SIG-M5 treated with dmso at 0.1 percent for 504 hours (cell line): ENCODE measurements around the gene GSTO2.

Experiments
- DNase-seq: peaks from one replicate; lab custom pipeline; 2025; ENCODE audit not compliant: unreplicated experiment; lab: John Stamatoyannopoulos, UW

Gene GSTO2

DNA sequence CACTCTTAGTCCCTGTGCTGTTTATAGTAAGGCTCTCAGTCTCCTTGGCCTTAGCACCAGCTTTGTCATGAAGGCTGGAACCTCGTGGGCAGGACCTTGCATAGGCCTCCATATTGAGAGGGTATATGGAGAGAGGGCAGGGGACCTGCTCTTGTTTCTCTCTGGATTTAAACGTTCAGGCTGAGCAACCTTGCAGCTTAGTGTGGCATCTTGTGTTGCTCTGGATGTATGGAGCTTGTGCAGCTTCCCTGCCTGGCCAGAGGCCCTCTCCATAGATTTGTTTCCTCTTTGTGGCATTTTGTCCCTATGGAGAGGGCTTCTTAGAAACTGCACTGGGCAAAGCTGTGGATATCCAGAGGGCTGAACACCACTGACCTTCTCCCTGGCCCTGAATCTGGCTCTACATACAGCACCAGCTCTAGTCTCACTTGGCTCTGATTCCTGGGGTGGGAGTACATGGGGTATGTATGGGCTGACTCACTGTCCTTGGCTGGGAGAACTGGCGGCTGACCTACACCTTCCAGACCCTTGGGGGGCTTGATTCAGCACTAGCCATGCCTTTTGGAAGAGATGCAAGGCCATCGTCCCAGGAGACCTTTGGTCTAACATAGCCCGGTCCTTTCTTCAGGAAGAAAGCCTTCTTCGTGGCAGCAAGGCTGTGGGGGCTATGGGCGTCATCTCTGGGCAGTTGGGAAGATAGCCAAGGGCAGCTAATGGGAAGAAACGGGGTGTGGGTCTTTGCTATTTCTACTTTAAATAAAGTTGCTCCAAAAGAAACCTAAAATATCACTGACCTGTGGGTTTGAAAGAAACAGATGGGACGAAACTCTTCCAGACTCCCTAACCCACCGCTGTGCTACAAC, 38.8 kb downstream of the GSTO2 start:
- DNase-seq = no peak

DNA sequence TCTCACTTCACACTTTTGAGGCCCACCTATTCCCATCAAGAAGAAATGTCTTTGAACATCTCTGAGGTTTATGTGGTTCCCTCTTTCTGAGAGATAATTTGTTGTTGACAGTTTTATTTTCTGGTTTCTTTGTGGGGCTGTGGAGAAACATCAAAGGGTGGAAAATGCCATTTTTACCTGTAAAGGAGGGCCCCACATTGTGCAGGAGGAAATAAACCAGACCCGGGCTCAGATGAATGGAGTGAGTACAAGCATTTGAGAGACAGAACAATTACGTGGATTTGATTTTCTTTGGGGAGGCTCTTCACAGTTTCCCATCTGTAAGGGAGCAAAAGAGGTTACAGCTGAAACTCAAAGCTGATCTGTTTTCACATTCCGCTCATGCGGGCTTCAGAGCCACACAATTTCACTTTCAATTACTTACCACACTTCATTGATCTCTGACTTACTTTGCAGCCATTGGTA, 39.5 kb downstream of the GSTO2 start:
- DNase-seq = no peak

DNA sequence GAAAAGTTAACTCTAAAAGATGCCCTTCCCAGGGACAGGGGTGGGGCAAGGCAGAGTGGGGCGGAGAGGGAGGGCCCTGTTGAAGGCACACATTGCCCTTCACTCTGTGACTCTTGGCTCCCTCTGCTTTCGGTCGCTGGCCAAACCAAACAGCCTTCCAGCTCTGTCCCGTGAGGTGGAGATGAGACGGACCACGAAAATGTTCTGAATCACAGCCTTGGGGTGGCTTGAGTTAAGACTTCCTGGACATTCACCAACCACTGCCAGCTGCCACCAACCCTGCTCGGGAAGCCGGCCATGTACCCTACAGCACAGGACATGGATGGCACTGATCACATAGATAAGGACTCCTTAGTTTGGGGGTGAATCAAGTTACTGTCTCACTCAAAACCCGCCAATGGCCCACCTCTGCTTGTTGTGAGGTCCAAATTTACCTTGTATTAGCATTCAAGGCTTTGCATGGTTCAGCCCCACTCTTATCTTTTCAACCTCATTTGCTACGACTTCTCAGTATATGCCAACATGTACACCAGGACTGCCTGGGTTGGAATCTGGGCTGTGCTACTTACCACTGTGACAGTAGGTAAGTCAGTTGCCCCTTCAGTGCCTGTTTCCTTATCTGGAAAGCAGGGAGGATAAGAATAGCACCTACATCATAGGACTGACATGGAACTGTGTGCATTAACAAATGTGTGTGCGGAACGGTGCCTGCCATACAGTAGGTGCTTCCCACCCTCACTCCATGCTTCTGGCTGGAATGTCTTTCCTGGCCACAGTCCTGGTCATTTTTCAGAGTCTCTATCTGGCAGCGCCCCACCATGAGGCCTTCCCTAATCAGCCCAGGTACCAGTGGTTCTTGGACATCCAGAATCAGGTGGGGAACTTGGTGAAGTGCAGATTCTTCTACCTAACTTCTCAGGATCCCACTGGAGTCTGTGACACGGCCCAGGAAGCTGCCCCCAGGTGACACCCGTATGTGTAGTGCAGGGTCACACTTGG, 41.3 kb downstream of the GSTO2 start:
- no peak for DNase-seq

DNA sequence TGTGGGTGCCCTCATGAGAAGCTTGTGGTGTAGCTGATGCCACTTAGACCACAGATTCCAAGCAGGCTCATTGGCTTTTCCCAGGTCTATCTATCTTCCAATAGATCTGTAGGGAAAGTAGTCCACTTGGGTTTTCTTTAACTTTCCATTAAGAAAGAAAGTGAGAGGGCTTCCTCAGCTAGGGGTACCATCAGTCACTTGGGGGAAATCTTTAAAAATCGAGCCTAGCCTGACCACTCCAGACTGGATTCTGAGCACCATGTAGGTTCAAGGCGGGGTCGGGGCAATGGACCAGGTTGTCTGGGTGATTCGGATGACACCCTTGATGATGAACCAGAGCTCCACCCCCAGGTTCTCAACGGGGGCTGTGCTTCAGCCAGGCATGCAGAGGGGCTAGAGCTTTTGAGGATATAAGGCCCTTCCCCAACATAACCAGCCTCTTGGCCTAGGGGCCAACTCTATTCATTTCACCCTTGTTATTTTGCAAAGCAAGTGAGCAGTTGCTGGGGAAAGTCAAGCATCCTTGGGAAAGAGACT, 42.3 kb downstream of the GSTO2 start:
- no peak for DNase-seq

DNA sequence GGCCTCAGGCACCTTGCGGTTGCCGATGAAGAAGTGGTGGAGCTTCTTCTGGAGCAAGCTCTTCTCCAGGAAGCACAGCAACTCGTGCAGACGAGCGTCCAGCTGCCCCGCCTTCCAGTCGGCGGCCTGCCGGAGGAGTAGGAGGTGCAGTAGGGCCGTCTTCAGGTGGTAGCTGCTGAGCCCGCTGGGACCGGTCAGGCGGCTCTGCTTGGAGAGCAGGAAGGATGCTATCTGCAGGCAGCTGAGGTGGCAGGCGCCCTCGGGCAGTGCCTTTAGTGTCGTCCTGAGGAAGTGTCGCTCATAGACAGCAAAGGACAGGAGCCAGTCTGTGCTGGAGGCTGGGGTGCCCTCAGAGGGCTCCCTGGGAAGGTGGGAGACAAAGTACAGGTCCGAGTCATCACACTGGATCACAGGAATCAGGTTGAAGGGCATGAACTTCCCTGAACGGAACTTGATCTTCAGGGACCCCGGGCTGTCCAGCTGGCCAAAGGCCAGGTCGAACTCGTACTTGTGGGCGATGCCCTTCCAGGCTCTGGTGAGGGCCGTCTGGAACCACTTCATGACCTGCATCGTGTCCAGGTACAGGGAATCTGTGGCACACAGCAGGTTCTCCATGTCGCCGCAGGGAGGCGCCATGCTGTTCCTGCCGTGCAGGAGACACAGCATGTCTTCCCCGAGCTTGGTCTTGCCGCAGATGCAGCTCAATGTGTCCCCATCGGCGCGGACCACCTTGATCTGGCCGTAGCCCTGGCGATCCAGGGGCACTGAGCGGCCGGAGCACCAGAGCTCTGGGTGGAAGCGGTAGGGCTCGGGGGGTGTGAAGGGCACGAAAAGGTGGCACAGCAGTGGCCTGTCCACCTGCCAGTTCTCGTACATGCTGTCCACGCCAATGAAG, 45.9 kb downstream of the GSTO2 start:
- DNase-seq = no peak

DNA sequence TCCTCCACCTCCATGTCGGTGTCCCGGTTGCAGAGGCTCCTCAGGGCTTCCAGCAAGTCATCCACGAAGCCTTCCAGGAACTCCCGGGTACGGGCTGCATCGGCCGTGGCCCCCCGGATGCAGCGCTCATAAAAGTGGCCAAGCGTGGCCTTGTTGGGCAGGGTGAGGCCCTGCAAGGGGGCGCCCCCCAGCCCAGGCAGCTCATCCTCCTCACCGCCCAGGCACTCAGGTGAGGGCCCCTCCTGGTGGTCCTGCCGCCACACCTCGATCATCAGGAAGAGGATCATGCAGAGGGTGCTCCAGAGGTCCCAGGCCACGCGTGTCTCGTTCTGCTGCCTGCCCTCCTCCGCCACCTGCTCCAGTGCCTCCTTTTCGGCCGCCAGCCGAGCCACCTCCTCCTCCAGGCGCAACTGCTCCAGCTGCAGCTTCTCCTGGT, 46.5 kb downstream of the GSTO2 start:
- no peak for DNase-seq

DNA sequence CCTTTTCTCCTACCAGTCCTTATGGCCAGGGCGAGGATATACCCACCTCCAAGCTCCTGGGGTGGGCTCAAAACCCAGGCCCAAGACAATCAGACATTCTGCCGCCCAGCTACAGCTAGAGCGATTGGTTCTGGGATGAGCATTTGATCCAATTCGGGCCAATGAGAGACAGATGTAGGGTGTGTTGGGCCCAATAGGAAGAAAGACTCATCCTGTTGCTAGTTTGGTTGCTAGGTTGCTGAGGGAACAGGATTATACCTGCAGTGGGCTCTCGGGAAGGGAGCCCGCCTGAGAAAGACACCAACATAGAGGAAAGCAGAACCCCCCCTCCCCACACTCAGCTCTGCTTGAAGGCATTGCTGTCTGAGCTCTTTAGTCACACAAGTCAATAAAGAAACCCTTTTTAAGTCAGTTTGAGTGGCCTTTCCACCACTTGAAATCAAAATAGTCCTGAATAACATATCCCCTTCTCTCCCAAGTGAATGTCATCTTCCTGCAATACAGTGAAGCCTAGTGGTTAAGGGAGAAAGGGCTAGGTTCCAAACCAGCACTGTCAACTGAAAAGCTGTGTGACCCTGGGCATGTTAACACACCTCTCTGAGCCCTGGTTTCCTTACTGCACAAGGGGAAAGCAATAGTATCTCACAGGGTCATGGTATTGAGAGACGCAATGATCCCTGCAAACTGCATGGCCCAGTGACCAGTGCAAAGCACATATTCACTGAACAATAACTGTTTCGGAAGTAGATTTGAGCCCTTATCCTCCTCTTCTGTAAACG, 47.5 kb downstream of the GSTO2 start:
- DNase-seq = no peak

DNA sequence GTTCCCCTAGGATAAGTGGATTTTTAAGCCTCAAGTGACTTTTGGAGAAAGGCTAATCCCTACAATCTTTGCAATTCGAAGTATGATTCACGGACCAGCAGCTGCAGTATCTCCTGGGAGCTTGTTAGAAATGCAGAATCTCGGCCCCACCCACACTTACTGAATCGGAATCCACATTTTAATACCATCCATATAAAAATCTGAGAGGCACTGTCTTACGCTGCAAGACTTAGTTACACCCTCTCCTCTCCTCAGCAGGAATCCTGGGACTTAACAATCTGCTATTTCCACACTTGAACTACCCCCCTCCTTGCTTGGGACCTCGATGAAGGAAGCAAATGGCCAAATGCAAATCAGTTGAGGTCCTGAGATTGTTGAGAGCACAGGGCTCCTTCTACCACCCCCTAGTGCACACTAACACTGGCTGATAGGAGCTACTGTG, 48.3 kb downstream of the GSTO2 start:
- DNase-seq = no peak

DNA sequence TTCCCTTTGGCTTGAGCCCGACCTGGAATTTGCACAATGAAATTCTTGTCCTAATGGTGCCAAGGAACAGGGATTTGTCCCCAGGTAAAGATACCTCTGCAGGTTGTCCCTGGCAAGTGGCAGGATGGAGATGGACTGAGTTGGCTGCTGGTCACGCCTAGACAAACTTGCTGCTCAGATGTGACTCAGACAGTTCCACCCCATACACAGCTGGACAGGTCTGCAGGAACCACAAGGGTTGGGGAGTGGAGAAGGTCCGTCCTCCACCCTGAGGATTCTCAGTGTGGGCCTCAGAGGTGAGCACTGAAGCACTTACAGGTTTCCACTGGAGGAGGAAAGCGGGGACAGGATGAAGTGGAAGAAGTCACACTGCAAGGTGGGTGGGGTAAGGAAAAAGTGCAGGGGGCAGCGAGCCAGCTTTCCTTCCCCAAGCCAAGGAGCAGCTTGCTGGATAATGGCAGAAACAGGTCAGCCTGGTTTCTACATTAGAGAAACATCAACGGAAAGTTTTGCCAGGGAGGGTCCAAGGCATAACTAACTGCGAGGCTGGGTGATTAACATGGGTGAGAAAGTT, 48.8 kb downstream of the GSTO2 start:
- no peak for DNase-seq

DNA sequence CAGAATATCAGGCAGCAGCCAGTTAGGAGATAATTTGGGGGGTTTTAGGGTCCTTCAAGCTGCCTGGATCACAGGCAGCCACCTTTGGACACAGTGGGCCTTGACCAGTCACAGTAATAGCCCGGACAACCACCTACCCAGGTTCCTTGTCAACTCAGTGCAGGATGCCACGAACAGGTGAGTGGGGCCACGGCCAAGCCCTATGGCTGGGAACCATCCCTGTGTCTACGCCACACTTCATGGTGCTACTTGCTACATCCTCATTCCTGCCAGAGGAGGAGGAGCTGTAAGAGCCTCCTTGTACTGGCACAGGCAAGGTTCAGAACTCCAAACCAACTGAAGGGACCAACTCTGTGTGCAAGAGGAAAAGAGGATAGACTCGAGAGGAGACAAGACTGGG, 49.3 kb downstream of the GSTO2 start:
- DNase-seq = no peak

DNA sequence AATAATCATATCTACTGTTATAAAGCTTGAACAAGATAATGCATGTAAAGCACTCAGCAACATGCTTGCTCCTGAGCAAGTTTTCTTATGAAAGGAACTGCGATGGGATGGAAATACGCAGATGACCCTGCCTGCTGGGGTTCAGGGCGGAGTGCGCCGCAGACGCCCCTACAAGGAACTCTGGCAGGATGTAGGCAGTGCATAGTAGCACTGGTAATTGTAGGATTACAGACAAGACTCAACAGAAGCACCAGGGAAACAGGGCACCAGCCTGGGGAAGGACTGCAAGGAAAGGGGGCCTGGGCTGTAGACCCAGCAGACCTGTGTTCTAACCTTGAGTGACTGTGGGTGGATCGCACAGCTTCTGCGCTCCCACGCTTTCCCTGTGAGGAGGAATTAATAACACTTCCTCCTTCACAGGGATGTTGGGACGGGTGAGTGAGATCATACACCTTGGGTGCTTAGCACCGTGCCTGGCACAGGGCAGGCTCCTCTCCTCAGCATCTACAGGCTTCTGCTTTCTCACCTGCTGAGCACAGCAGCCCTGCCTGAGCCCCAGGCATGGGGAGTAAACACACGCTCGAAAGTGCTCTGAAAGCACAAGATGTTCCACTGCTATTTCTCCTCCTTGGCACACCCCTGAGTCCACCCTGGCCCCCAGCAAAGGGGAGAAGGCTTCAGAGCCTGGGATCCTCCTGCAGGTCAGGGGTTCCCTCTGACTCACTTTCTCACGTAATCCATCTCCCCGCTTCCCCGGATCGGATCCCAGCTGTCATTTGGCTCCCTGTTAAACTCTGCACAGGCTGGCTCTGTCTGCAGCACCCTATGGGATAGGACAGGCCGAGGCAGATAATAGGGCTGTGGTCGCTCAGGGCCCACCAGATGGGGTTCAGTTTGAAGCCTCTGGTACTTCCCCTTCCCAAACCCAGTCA, 50.1 kb downstream of the GSTO2 start:
- no peak for DNase-seq

DNA sequence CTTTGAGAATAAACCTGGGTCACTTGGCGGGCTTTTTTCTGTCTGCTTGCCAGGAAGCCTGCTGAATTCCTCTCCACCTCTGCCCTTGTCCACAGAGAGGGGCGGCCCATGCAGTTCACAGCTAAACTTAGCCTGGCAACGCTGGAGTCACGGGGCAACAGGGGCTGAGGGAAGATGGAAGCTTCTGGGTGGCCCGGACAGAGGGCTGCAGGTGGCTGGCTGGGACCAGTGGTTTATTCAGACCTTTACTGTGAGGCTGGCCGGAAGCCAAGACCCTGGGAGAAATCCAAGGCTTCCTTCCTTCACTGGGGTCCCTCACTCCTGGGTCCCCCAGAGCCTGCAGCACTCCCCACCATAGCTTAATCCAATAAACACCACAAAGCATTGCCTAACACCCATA, 52.2 kb downstream of the GSTO2 start:
- DNase-seq = no peak

DNA sequence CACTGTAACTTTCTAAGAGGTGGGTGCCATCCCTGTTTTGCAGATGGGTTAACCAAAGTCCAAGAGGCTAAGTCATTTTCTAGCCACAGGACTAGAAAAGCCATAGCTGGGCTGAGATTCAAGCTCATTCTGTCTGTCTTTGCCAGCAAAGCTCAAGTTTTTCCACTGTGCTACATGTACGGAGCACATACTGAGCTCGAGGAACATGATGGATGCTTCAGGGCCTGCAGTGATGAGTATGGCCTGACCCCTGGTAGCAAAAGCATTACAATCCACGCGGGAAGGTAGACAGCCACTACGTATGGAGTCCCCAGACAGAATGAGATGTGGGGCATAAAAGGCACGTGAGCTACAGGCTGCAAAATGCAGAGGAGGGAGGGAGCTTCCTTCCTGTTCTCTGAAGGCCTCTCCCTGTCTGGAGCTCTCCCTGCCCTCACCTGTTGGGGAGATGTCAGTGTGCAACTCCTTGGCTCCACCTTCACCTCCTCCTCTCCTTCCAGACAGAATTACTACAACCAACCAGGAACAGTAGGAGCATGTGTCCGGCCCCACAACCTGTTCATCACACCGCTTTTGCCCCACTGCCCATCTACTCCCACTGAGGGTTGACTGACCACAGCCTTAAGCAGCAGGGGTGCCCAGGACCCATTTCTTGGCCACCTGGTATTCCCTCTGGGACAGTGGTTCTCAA, 52.9 kb downstream of the GSTO2 start:
- DNase-seq = no peak

DNA sequence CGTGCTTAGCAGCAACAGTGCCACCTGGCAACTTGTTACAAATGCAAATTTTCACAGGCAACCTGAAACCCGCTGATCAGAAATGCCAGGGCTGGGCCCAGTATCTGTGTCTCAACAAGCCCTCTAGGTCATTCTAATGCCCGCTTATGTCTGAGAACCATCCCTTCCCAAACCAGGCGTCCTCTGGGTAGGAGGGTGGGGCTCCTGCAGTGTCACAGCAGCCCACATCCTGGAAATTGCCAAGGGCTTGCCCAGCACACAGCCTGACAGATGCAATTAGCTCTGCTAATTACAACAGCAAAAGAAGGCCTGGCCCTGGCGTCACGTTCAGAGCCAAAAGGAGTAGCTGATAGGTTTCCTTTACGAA, 53.4 kb downstream of the GSTO2 start:
- no peak for DNase-seq

DNA sequence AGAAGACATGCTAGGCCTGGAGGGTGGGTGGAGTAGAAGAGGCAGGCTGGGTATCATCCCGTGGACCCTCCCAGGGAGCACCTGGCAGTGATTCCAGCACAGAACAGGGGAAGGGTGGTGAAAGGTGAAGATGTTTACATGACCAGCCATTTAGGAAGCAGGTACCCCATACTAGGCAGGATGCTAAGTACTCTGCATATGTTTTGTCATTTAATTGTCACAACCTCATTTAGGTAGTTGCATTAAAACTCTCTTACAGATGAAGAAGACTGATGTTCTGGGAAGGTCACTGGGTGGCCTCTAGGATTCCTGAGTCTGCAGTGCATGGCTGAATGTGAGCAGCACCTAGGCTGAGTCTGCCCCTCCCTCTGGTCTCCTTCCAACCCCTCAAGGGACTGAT, 54.1 kb downstream of the GSTO2 start:
- DNase-seq = no peak

DNA sequence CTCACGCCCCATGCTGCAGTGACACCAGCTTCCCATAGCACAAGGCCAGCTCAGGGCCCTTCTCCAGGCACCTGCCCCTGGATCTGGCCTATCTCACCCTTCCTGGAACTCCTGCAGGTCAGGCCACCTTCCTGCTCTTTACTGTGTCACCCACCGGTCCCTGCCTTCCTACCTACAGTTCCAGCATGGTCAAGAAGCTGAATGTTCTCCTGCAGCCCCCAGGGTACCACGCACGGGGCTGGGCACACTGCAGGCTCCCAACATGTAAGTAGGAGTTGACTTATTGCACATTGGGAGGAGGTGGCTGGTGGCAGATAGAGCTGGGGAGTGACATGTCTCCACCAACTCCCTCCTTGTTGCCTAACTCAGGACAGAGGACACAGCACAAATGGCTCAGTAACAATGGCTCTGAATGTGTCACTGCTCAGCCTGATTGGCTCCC, 54.8 kb downstream of the GSTO2 start:
- peak; percentile 53 for DNase-seq

DNA sequence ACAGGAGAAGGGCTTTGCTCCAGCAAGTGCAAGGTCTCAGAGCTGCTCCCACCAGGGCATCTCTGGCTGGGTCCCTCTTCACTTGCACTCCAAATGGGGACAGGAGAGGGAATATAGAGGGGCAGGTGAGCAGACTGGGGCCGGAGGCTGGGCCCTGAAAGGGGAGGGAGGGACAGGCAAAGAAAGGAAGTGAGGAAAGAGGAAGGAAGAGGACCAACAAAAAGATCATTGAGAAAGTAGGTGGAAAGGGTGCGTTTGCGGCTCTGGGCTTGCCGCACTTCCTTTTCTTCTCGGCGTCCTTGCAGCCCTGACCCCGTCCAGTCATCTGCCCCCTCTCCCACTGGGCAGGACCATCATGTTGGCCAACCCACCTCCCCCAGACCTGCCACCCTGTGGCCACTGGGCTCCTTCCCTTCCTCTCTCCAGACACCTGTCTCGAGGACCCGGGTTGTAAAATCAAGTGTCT, 55.3 kb downstream of the GSTO2 start:
- DNase-seq = peak; percentile 85
